GM19239 (cell line): ENCODE measurements around the gene NOTO.

ENCODE experiments used
- DNase-seq: peaks from one replicate; pipeline ENCODE4 v3.0.0; 2011; ENCODE audit warnings: low spot score; ENCODE audit not compliant: insufficient read length
- FAIRE-seq: peaks from 2 replicates; lab custom pipeline; 2011; peaks lifted over from hg19 to GRCh38; lab: Jason Lieb, UNC

Gene NOTO

DNA sequence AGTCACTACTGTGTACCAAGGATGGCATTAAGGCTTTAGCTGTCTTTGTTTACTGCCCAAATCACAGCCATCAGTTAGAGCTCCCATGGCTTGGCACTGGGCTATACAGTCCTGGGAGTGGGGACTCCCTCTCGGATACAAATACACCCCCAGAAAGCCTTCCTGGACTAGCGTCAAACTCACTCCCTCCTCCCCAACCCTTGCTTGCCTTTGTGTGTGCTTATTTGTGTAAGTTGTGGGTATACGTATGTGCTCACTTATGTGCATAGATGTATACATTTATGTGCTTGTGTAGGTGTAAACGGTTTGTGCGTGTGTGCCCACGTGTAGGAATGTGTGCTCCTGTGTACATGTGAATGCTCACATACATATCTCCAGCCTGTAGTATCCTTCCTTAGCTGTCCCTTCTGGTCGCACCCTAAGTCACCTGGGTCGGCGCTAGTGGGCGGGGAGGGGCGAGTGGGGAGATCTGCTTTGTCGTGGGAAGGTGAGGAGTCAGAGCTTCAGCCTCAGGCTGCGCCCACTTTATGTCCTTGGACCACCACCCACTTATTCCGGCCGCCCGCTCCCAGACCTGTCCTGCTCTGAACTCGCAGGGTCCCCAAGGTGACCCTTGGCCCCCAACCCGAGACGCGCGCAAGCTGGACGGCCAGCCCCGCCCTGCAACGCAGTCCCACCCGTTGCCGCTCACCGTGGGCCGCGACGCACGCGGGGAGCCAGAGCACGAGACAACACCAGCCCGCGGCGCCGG lies 30.2 kb downstream of the NOTO start:
- FAIRE-seq, result no peak
- no peak for DNase-seq

GRCh38 chr2:73233154-73233931 lies 31.0 kb downstream of the NOTO start, which contains the start of gene PRADC1:
PRADC1 (minus strand) TSS chr2:73233239; CDS start chr2:73233160, 79 bp downstream.
- peak; percentile 86 for FAIRE-seq
- peak; percentile 96 for DNase-seq

- peak; percentile 92 for FAIRE-seq
- peak; percentile 73 for DNase-seq
Measured at GRCh38 chr2:73233932-73234832, 31.8 kb downstream of the NOTO start, which contains the start of gene CCT7. CCT7 (plus strand) TSS chr2:73234308; CDS start chr2:73234379, 71 bp downstream.

GRCh38 chr2:73235315-73236028 lies 33.1 kb downstream of the NOTO start:
- DNase-seq (no peak), FAIRE-seq (no peak)

DNA sequence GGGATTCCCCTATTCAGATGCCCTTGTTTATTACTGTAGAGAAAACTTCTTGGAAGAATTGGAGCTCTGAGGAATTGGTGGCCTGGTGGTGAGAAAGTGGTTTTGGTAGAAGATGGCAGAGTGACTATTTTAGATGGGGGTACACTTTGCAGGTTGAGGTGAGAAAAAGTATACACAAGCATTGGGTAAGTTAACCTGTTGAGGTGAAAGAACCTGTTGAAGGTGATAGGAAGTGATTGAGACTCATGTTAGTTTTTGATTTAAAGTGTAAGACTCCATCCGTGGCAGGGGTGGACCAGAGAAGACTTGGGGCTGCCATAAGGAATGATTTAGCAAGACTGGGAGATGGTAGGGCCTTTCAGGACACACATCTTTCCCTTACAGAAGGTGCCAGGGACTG lies 34.8 kb downstream of the NOTO start:
- no peak for FAIRE-seq
- no peak for DNase-seq

- DNase-seq (no peak), FAIRE-seq (no peak)
Measured at GRCh38 chr2:73238149-73238548, 35.8 kb downstream of the NOTO start.

GRCh38 chr2:73238976-73239375 lies 36.6 kb downstream of the NOTO start:
- DNase-seq (no peak), FAIRE-seq (no peak)

DNA sequence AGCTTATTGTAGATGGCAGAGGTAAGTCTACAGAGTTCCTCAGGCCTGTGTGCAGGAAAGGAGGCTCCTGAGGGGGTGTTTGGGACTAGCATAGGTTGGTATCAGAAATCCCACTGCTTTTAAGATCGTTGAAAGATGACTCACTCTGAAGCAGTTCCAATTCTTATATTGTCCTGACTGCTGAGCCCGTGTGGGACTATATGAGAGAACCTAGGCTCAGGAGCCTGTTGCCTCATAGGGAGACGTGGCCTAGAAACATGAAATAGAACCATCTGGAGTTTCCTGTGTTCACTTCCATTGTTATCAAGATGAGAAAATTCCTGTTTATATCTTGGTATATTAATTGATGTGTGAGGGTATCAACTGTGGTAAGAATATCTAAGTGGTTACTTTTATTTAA lies 37.4 kb downstream of the NOTO start:
- FAIRE-seq, result no peak
- no peak for DNase-seq

GRCh38 chr2:73243884-73244570 lies 41.7 kb downstream of the NOTO start:
- DNase-seq, result no peak
- FAIRE-seq, result no peak

DNA sequence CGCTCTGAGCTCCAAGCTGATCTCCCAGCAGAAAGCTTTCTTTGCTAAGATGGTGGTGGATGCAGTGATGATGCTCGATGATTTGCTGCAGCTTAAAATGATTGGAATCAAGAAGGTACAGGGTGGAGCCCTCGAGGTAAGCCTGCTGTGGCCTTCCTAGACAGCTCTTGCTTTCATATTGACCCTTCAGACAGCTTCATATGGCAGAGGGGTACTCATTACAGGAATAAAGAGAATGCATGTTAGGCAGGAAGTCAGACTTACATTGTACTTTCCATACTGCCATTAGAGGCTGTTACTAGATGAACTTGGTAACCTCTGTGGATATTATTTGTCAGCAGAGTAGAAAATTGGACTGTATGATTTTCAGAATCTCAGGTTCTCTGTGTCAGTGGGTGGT lies 42.2 kb downstream of the NOTO start:
- no peak for FAIRE-seq

GRCh38 chr2:73246850-73247249 lies 44.5 kb downstream of the NOTO start:
- no peak for DNase-seq
- FAIRE-seq, result no peak

More for the DNA sequence above, 42.2 kb downstream of the NOTO start:
- no peak for DNase-seq

- FAIRE-seq (no peak), DNase-seq (no peak)
Measured at GRCh38 chr2:73249636-73250035, 47.3 kb downstream of the NOTO start.

DNA sequence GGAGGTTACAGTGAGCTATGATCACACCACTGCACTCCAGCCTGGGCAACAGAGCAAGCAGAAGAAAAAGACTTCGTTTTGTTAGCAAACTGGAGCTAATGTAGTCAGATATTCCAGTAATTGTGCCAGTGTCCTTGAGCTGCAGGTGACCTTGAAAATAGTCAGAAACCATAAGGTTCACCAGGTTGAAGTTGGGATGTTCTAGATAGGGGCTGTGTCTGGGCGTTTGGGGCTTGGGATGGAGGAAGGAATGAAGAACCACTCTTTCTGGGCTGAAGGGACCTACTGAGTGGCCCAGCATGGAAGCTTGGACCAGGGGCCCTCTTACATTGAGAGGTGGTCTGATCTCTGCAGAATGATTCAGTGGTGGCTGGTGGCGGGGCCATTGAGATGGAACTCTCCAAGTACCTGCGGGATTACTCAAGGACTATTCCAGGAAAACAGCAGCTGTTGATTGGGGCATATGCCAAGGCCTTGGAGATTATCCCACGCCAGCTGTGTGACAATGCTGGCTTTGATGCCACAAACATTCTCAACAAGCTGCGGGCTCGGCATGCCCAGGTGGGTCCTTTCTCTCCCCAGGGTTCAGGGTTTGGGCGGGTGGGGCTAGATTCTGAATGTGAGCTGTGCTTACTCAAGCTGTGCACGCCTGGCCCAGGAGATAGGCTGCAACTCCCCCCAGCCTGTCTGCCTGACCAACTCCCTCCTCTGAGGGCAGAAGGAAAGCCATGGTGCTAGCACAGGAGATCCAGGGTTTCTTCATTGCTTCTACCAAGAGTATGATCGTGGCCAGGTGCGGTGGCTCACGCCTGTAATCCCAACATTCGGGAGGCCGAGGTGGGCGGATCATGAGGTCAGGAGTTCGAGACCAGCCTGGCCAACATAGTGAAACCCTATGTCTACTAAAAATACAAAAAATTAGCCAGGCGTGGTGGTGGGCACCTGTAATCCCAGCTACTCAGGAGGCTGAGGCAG lies 48.8 kb downstream of the NOTO start:
- FAIRE-seq (no peak), DNase-seq (no peak)

DNA sequence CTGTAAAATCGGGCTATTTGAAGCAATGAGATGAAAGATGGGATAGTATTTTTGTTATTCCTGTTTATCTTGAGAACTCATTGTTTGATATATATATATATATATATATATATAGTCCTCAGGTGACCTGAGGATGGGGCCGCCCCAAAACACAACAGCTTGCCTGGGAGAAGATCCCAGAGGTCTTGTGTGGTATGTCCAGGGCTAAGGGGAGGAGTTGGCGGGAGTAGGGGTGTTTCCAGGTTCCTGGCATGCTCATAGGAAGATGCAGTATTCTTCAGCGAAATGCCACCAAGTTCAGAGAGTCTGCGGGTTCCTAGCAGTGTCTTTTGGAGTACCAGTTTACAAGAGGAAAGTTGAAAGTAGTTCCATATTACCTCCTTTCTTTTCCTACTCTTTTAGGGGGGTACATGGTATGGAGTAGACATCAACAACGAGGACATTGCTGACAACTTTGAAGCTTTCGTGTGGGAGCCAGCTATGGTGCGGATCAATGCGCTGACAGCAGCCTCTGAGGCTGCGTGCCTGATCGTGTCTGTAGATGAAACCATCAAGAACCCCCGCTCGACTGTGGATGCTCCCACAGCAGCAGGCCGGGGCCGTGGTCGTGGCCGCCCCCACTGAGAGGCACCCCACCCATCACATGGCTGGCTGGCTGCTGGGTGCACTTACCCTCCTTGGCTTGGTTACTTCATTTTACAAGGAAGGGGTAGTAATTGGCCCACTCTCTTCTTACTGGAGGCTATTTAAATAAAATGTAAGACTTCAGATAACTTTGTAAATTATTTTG lies 50.1 kb downstream of the NOTO start:
- no peak for FAIRE-seq

GRCh38 chr2:73253400-73253799 lies 51.0 kb downstream of the NOTO start:
- DNase-seq (no peak), FAIRE-seq (no peak)

More for the DNA sequence above, 50.1 kb downstream of the NOTO start:
- no peak for DNase-seq

- FAIRE-seq (no peak), DNase-seq (no peak)
Measured at GRCh38 chr2:73253901-73254300, 51.5 kb downstream of the NOTO start.

GRCh38 chr2:73254343-73255006 lies 52.1 kb downstream of the NOTO start:
- FAIRE-seq (no peak), DNase-seq (no peak)
